ENCODE measurements around the gene PDE4C.

PDE4C gene

DNA sequence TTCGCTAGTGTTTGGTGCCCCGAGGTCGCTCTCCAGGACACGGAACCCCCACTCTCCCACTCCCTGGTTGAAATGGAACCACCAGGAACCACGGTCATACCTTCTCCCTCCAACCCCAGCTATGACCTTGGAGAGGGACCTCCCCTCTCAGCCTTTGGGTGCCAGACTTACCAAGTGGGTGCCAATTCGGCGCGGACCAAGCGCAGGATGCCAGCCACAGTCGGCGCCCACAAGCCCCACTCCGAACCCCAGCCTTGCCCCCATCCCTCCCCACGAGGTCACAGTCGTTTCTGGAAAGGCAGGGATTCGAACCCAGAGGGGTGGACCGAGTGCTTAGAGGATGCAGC is 910 bp downstream of the PDE4C start:
- H3K27me3 ChIP-seq (ENCODE audit: control insufficient read depth in 1 of 2, insufficient read depth in 1 of 2, low read length in 2 of 2) = peaks cover 27 to 49% of the 10 kb centered on the region in 2 experiments
- H3K23ac ChIP-seq (ENCODE audit: low read length in 2 of 2) = no peak overlapping the region
- peak overlapping the region in 1 of 2 experiments; percentile 43 for H3K4ac ChIP-seq (ENCODE audit: low read depth in 1 of 2, low read length in 2 of 2)
- no peak overlapping the region for H3K14ac ChIP-seq (ENCODE audit: low read length in 2 of 2)
- H2BK15ac ChIP-seq (ENCODE audit: low read depth, poor library complexity, severe bottlenecking) = no peak overlapping the region
- H3K79me1 ChIP-seq (replicated peaks; ENCODE audit: low read length, poor library complexity, severe bottlenecking) = no peaks in the 10 kb centered on the region
- WGBS = 43% methylated on average over 16 of the region's 16 CpGs
- no peak overlapping the region for H4K91ac ChIP-seq (ENCODE audit: low read length)
- DNase-seq = no peak
- peaks cover 20% of the 10 kb centered on the region for H3K4me1 ChIP-seq (ENCODE audit: control insufficient read depth, insufficient read depth, low read depth, low read length)
- no peak overlapping the region for H3K18ac ChIP-seq (ENCODE audit: low read depth in 1 of 2, low read length in 2 of 2)
- H2AFZ ChIP-seq (ENCODE audit: low read depth, low read length) = no peak overlapping the region
- H3K27ac ChIP-seq (ENCODE audit: low read length, poor library complexity, severe bottlenecking) = no peak overlapping the region
- H3K9ac ChIP-seq (ENCODE audit: low read length) = peak overlapping the region; percentile 75
- H2BK12ac ChIP-seq (ENCODE audit: low read length in 2 of 2) = no peak overlapping the region
- H3K9me3 ChIP-seq (ENCODE audit: control insufficient read depth, low read length) = no peaks in the 10 kb centered on the region
- peak overlapping the region; percentile 78 for H4K8ac ChIP-seq (ENCODE audit: low read length)
- no peak overlapping the region for H2BK120ac ChIP-seq (ENCODE audit: low read depth, low read length)
- peak overlapping the region in 1 of 2 experiments; percentile 67 for H3K4me3 ChIP-seq (ENCODE audit: insufficient read depth in 1 of 2, low read depth in 1 of 2, low read length in 2 of 2)
- H2BK5ac ChIP-seq (ENCODE audit: low read depth, low read length, poor library complexity, severe bottlenecking) = no peak overlapping the region
- H3K4me2 ChIP-seq (ENCODE audit: low read length, poor library complexity, severe bottlenecking) = no peak overlapping the region
- no peaks in the 10 kb centered on the region for H3K36me3 ChIP-seq (ENCODE audit: control insufficient read depth in 1 of 2, insufficient read depth in 2 of 2, low read depth in 1 of 2, low read length in 2 of 2)
- no peak overlapping the region for H2AK5ac ChIP-seq (ENCODE audit: low read length, severe bottlenecking)

DNA sequence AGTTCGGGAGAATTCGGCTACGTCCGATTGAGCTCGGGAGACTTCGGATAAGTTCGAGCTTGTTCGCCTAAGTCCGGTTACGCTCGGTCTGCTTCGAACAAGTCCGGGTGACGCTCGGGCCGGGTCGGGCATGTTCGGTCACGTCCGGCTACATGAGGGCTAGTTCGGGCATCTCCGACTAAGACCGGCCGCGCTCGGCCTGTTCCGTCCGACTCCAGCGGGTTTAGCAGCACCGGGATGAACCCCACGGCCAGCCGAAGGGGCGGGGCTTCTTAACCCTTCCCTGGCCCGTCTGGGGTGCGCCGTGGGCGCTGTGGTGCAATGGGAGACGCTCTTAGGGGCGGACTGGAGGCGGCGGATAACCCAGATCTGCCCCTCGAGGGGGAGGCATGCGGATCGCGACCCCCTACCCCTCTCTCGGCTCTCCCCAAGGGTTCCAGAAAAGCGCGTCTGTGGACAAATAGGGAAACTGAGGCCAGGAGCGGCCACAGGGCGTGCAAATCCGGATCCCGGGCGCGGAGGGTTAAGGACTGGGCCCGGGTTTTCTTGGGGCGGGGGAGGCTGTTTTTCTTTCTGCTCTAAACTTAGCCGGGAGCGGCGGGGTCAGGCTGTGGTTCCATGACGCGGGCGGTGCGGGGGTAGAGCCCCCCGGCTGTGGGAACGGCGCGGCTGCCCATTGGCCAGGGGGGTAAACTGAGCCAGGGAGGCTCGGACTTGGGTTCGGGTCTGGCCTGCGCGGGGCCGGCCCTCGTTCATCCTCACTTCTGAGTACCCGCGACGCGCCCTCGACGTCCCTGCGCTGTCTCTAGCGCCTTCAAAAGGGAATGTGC is 1.5 kb downstream of the PDE4C start:
- H3K27me3 ChIP-seq (ENCODE audit: control insufficient read depth in 1 of 2, insufficient read depth in 1 of 2, low read length in 2 of 2) = peaks cover 33 to 43% of the 10 kb centered on the region in 2 experiments
- no peak overlapping the region for H3K27ac ChIP-seq (ENCODE audit: low read length, poor library complexity, severe bottlenecking)
- no peaks in the 10 kb centered on the region for H3K9me3 ChIP-seq (ENCODE audit: control insufficient read depth, low read length)
- H2AK5ac ChIP-seq (ENCODE audit: low read length, severe bottlenecking) = no peak overlapping the region
- peak overlapping the region; percentile 38 to 72 for H3K4me3 ChIP-seq (ENCODE audit: insufficient read depth in 1 of 2, low read depth in 1 of 2, low read length in 2 of 2)
- peak; percentile 98 for DNase-seq
- H3K36me3 ChIP-seq (ENCODE audit: control insufficient read depth in 1 of 2, insufficient read depth in 2 of 2, low read depth in 1 of 2, low read length in 2 of 2) = no peaks in the 10 kb centered on the region
- H3K4me2 ChIP-seq (ENCODE audit: low read length, poor library complexity, severe bottlenecking) = peak overlapping the region; percentile 76
- no peaks in the 10 kb centered on the region for H3K79me1 ChIP-seq (replicated peaks; ENCODE audit: low read length, poor library complexity, severe bottlenecking)
- peak overlapping the region; percentile 84 for H2AFZ ChIP-seq (ENCODE audit: low read depth, low read length)
- H4K8ac ChIP-seq (ENCODE audit: low read length) = peak overlapping the region; percentile 96
- no peak overlapping the region for H3K23ac ChIP-seq (ENCODE audit: low read length in 2 of 2)
- peak overlapping the region; percentile 22 for H4K91ac ChIP-seq (ENCODE audit: low read length)
- peak overlapping the region; percentile 54 for H2BK15ac ChIP-seq (ENCODE audit: low read depth, poor library complexity, severe bottlenecking)
- no peak overlapping the region for H2BK120ac ChIP-seq (ENCODE audit: low read depth, low read length)
- H3K4me1 ChIP-seq (ENCODE audit: control insufficient read depth, insufficient read depth, low read depth, low read length) = peaks cover 20% of the 10 kb centered on the region
- H2BK5ac ChIP-seq (ENCODE audit: low read depth, low read length, poor library complexity, severe bottlenecking) = no peak overlapping the region
- H2BK12ac ChIP-seq (ENCODE audit: low read length in 2 of 2) = no peak overlapping the region
- H3K9ac ChIP-seq (ENCODE audit: low read length) = peak overlapping the region; percentile 75
- 8% methylated on average over 81 of the region's 81 CpGs for WGBS
- peak overlapping the region; percentile 60 to 68 for H3K18ac ChIP-seq (ENCODE audit: low read depth in 1 of 2, low read length in 2 of 2)
- H3K4ac ChIP-seq (ENCODE audit: low read depth in 1 of 2, low read length in 2 of 2) = peak overlapping the region; percentile 66 to 88
- H3K14ac ChIP-seq (ENCODE audit: low read length in 2 of 2) = no peak overlapping the region

DNA sequence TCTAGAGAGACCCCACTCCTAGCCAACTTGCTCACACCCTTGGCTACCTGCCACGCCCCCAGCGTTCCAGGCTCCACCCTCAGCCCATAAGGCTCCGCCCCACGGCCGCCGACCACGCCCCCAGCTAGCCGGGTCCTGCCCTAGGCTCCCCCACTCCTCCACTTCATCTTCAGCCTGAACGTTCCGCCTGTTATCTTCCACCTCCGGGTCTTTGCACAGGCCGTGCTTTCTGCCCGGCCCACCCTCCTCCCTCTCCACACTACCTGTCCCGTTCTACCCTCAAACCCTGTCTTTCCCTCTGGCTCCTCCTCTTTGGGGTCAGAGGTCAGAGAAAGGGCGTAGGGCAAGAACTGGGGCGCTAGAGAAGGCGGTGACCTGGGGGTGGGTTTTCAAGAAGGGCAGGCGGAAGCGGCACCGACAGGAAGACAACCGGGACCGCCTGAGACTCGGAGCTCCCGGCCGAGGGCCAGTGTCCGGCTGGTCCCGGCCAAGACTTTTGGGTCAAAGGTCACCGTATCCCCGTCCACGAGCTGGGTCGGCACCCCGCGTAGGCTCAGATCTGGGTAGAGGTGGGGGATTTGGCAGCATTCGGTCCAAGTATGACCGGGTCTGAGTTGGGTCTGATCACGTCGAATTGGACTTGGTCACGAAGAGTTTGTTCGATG is 2.2 kb downstream of the PDE4C start:
- Histone ChIP-seq H3K27ac (ENCODE audit: low read length, poor library complexity, severe bottlenecking) (no peak overlapping the region), H2BK15ac (ENCODE audit: low read depth, poor library complexity, severe bottlenecking) (no peak overlapping the region), H3K4me3 (ENCODE audit: insufficient read depth in 1 of 2, low read depth in 1 of 2, low read length in 2 of 2) (peak overlapping the region; percentile 41 to 72), H3K4ac (ENCODE audit: low read depth in 1 of 2, low read length in 2 of 2) (peak overlapping the region in 1 of 2 experiments; percentile 77), H2BK120ac (ENCODE audit: low read depth, low read length) (no peak overlapping the region), H2AK5ac (ENCODE audit: low read length, severe bottlenecking) (no peak overlapping the region), H4K8ac (ENCODE audit: low read length) (peak overlapping the region; percentile 59), H2BK12ac (ENCODE audit: low read length in 2 of 2) (peak overlapping the region in 1 of 2 experiments; percentile 6), H3K36me3 (ENCODE audit: control insufficient read depth in 1 of 2, insufficient read depth in 2 of 2, low read depth in 1 of 2, low read length in 2 of 2) (no peaks in the 10 kb centered on the region), H3K18ac (ENCODE audit: low read depth in 1 of 2, low read length in 2 of 2) (peak overlapping the region; percentile 84 to 88), H3K14ac (ENCODE audit: low read length in 2 of 2) (no peak overlapping the region), H2BK5ac (ENCODE audit: low read depth, low read length, poor library complexity, severe bottlenecking) (no peak overlapping the region), H3K9me3 (ENCODE audit: control insufficient read depth, low read length) (no peaks in the 10 kb centered on the region), H4K91ac (ENCODE audit: low read length) (no peak overlapping the region), H3K23ac (ENCODE audit: low read length in 2 of 2) (no peak overlapping the region), H3K4me2 (ENCODE audit: low read length, poor library complexity, severe bottlenecking) (peak overlapping the region; percentile 54), H3K4me1 (ENCODE audit: control insufficient read depth, insufficient read depth, low read depth, low read length) (peaks cover 20% of the 10 kb centered on the region), H3K9ac (ENCODE audit: low read length) (peak overlapping the region; percentile 67), H3K27me3 (ENCODE audit: control insufficient read depth in 1 of 2, insufficient read depth in 1 of 2, low read length in 2 of 2) (peaks cover 40% of the 10 kb centered on the region in 2 experiments), H3K79me1 (replicated peaks; ENCODE audit: low read length, poor library complexity, severe bottlenecking) (no peaks in the 10 kb centered on the region), H2AFZ (ENCODE audit: low read depth, low read length) (peak overlapping the region; percentile 85)
- DNase-seq = no peak
- 5% methylated on average over 33 of the region's 39 CpGs for WGBS

Measured in mesenchymal stem cell (in vitro differentiated cells and primary cell).